H1 (cell line): ENCODE measurements around the gene KCNH4.

Experiments
- ASH2L ChIP-seq: fragments of 200-600, 300-600 bp; sonication (generic); IDR thresholded peaks from one replicate; pipeline ENCODE4 v1.7.1; 2017; ENCODE audit warnings: low read length
- BRCA1 ChIP-seq: IDR thresholded peaks from 2 replicates; pipeline ENCODE4 v1.6.1; 2012; ENCODE audit warnings: low read depth, low read length, improper control_type of control experiment
- CEBPB ChIP-seq: IDR thresholded peaks from 2 replicates; pipeline ENCODE4 v1.6.1; 2012; ENCODE audit warnings: low read depth, low read length
- CREB1 ChIP-seq: IDR thresholded peaks from 2 replicates; pipeline ENCODE4 v1.6.1; 2012; ENCODE audit warnings: inconsistent platforms
- CTBP2 ChIP-seq: IDR thresholded peaks from 2 replicates; pipeline ENCODE4 v1.7.0; 2011; ENCODE audit warnings: borderline replicate concordance, mild to moderate bottlenecking, moderate library complexity, mixed read lengths, low read length; ENCODE audit not compliant: insufficient read depth, insufficient read length
- CTCF ChIP-seq, 3 experiments: IDR thresholded peaks; 1 replicate in 2 of 3; 2 replicates in 1 of 3; pipeline versions ENCODE4 v1.5.1 to v1.6.1; 2011; ENCODE audit warnings: low read length in 3 of 3, mild to moderate bottlenecking in 3 of 3, inconsistent platforms in 2 of 3, low read depth in 1 of 3, moderate library complexity in 1 of 3; ENCODE audit not compliant: insufficient read depth in 1 of 3; ENCODE audit errors: control extremely low read depth in 1 of 3
- EP300 ChIP-seq, 2 experiments: IDR thresholded peaks; 1 replicate in 1 of 2; 2 replicates in 1 of 2; pipeline ENCODE4 v1.6.1; 2011 to 2012; ENCODE audit warnings: low read depth in 2 of 2, low read length in 2 of 2, mild to moderate bottlenecking in 2 of 2, borderline replicate concordance in 1 of 2, inconsistent platforms in 1 of 2, moderate library complexity in 1 of 2
- GABPA ChIP-seq: IDR thresholded peaks from 2 replicates; pipeline ENCODE4 v1.6.1; 2011; ENCODE audit warnings: mild to moderate bottlenecking, low read length, moderate library complexity, borderline replicate concordance; ENCODE audit not compliant: insufficient read depth
- MAFK ChIP-seq: IDR thresholded peaks from 2 replicates; pipeline ENCODE4 v1.6.1; 2012; ENCODE audit warnings: low read depth, mild to moderate bottlenecking, improper control_type of control experiment, low read length
- MAX ChIP-seq: IDR thresholded peaks from 2 replicates; pipeline ENCODE4 v1.6.1; 2012; ENCODE audit warnings: inconsistent platforms
- POLR2A ChIP-seq, 2 experiments: IDR thresholded peaks; 1 replicate in 1 of 2; 2 replicates in 1 of 2; pipeline ENCODE4 v1.6.1; 2011; ENCODE audit warnings: low read depth in 2 of 2, low read length in 2 of 2, mild to moderate bottlenecking in 2 of 2; ENCODE audit errors: control extremely low read depth in 1 of 2
- RNF2 ChIP-seq: fragments of 200-900, 300-1000 bp; sonication (generic); IDR thresholded peaks from 2 replicates; pipeline ENCODE4 v1.7.1; 2016; ENCODE audit warnings: borderline replicate concordance, low read depth, mild to moderate bottlenecking, antibody characterized with exemption, low read length; ENCODE audit not compliant: poor library complexity, severe bottlenecking; ENCODE audit errors: missing control alignments
- SAP30 ChIP-seq: fragments of 300-600 bp; sonication (generic); IDR thresholded peaks from 2 replicates; pipeline ENCODE4 v1.7.1; 2012; ENCODE audit warnings: low read length, moderate library complexity, mild to moderate bottlenecking, inconsistent platforms; ENCODE audit not compliant: insufficient read depth, insufficient replicate concordance
- SUZ12 ChIP-seq: fragments of 200-600 bp; sonication (generic); IDR thresholded peaks from 2 replicates; pipeline ENCODE4 v1.6.1; 2012; ENCODE audit warnings: mild to moderate bottlenecking, inconsistent platforms, low read length, moderate library complexity, mixed read lengths

GRCh38 chr17:42163696-42164407, 17.1 kb downstream of the KCNH4 start:
- TF ChIP-seq CTCF (IDR thresholded peaks at IDR 0.05; ENCODE audit: control extremely low read depth in 1 of 3, insufficient read depth in 1 of 3, low read depth in 1 of 3, low read length in 3 of 3) (no peak), BRCA1 (no peak), EP300 (IDR thresholded peaks at IDR 0.05; ENCODE audit: borderline replicate concordance in 1 of 2, low read depth in 2 of 2, low read length in 2 of 2) (no peak), CREB1 (no peak), POLR2A (IDR thresholded peaks at IDR 0.05; ENCODE audit: control extremely low read depth in 1 of 2, low read depth in 2 of 2, low read length in 2 of 2) (no peak), MAX (no peak), GABPA (no peak), ASH2L (no peak), SAP30 (no peak), CTBP2 (no peak), CEBPB (no peak), SUZ12 (no peak), MAFK (no peak), RNF2 (no peak)
